ENCODE results near the gene ZFYVE27. TPM values are rescaled to one million over a fixed set of nuclear protein-coding genes. Genes with fewer than 3 reads are reported as not detected.

ZFYVE27 gene
- total and polyA plus RNA-seq, 2 of the 4 experiments (the other 2 are of a cell fraction), result 13.1 to 22.2 TPM

DNA sequence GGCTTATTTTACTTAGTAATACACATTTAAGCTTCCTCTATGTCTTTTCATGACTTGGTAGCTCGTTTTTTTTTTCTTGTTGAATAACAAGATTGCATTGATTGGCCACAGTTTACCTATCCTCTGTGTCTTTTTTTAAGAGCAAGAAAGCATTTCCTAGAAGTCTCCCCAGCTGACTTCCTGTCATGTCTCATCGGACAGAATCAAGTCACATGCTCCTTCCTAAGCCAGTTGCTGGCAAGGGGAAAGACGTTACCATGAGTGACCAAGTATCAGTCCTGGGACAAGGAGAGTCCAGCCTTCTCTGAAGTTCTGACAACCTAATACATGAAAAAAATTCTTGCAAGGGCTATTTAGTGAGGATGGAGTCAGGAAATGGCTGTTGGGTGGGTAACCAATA is 59.7 kb downstream of the ZFYVE27 start:
- no peak for TF ChIP-seq CEBPB (IDR thresholded peaks at IDR 0.05; ENCODE audit: low read depth, low read length)
- TF ChIP-seq MAZ (IDR thresholded peaks at IDR 0.05; ENCODE audit: borderline replicate concordance, low read depth, low read length), result no peak
- TF ChIP-seq RAD21 (IDR thresholded peaks at IDR 0.05; ENCODE audit: low read length), result no peak
- TF ChIP-seq, protein P1, sequence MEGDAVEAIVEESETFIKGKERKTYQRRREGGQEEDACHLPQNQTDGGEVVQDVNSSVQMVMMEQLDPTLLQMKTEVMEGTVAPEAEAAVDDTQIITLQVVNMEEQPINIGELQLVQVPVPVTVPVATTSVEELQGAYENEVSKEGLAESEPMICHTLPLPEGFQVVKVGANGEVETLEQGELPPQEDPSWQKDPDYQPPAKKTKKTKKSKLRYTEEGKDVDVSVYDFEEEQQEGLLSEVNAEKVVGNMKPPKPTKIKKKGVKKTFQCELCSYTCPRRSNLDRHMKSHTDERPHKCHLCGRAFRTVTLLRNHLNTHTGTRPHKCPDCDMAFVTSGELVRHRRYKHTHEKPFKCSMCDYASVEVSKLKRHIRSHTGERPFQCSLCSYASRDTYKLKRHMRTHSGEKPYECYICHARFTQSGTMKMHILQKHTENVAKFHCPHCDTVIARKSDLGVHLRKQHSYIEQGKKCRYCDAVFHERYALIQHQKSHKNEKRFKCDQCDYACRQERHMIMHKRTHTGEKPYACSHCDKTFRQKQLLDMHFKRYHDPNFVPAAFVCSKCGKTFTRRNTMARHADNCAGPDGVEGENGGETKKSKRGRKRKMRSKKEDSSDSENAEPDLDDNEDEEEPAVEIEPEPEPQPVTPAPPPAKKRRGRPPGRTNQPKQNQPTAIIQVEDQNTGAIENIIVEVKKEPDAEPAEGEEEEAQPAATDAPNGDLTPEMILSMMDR (conservative IDR thresholded peaks at IDR 0.05; ENCODE audit: low read depth, low read length), result no peak
- TF ChIP-seq RCOR1 (IDR thresholded peaks at IDR 0.05; ENCODE audit: insufficient replicate concordance, low read length), result no peak
- no peak for TF ChIP-seq RFX5 (IDR thresholded peaks at IDR 0.05; ENCODE audit: low read depth, low read length)
- TF ChIP-seq NFE2L2 (IDR thresholded peaks at IDR 0.05; ENCODE audit: low read depth, low read length), result no peak
- TF ChIP-seq POLR2A (IDR thresholded peaks at IDR 0.05; ENCODE audit: low read depth, low read length), result no peak
- no peak for TF ChIP-seq BHLHE40 (IDR thresholded peaks at IDR 0.05; ENCODE audit: low read depth, low read length)
- TF ChIP-seq, protein P2, sequence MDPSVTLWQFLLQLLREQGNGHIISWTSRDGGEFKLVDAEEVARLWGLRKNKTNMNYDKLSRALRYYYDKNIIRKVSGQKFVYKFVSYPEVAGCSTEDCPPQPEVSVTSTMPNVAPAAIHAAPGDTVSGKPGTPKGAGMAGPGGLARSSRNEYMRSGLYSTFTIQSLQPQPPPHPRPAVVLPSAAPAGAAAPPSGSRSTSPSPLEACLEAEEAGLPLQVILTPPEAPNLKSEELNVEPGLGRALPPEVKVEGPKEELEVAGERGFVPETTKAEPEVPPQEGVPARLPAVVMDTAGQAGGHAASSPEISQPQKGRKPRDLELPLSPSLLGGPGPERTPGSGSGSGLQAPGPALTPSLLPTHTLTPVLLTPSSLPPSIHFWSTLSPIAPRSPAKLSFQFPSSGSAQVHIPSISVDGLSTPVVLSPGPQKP (IDR thresholded peaks at IDR 0.05; ENCODE audit: borderline replicate concordance, low read depth, low read length), result no peak
- TF ChIP-seq FOS (IDR thresholded peaks at IDR 0.05; ENCODE audit: low read depth, low read length), result no peak
- Histone ChIP-seq H3K4ac (ENCODE audit: low read depth, low read length) (no peak overlapping the region), H4K5ac (ENCODE audit: low read depth, low read length) (no peak overlapping the region), H4K20me1 (ENCODE audit: insufficient read depth, low read length) (no peaks in the 10 kb centered on the region), H3K4me1 (ENCODE audit: control insufficient read depth, insufficient read depth, low read length) (no peaks in the 10 kb centered on the region), H3K27me3 (ENCODE audit: control insufficient read depth, insufficient read depth, low read length) (peaks cover 13% of the 10 kb centered on the region), H3K9ac (ENCODE audit: low read depth, low read length) (no peak overlapping the region), H3K79me1 (ENCODE audit: low read depth in 1 of 2, low read length in 2 of 2) (no peaks in the 10 kb centered on the region), H3K9me1 (ENCODE audit: insufficient read depth, low read length) (no peaks in the 10 kb centered on the region), H3K14ac (replicated peaks; ENCODE audit: low read depth, low read length) (no peak overlapping the region), H2AK9ac (replicated peaks; ENCODE audit: low read depth, low read length, poor library complexity) (no peak overlapping the region), H3K9me3 (ENCODE audit: control insufficient read depth, insufficient read depth, low read length) (peaks cover 3% of the 10 kb centered on the region; the same call in 1 of the 2 replicates), H3K23ac (ENCODE audit: low read depth, low read length) (no peak overlapping the region), H4K8ac (ENCODE audit: low read depth in 2 of 2, low read length in 2 of 2) (no peak overlapping the region), H2BK15ac (ENCODE audit: low read depth, low read length) (no peak overlapping the region), H2BK20ac (ENCODE audit: low read depth, low read length) (no peak overlapping the region), H3K4me2 (ENCODE audit: low read depth, low read length) (no peak overlapping the region), H2AK5ac (ENCODE audit: low read depth, low read length) (no peak overlapping the region), H2BK5ac (ENCODE audit: low read depth, low read length, poor library complexity, severe bottlenecking) (no peak overlapping the region), H2AFZ (replicated peaks; ENCODE audit: low read length, poor library complexity) (no peak overlapping the region), H2BK120ac (ENCODE audit: low read depth, low read length) (no peak overlapping the region), H4K91ac (ENCODE audit: insufficient read depth, low read depth, low read length) (no peak overlapping the region), H3K27ac (ENCODE audit: insufficient read depth, low read length) (no peak overlapping the region), H3K56ac (ENCODE audit: extremely low read depth, insufficient read depth, low read length) (no peak overlapping the region), H3K36me3 (ENCODE audit: control insufficient read depth, insufficient read depth, low read length) (no peaks in the 10 kb centered on the region), H3K18ac (ENCODE audit: low read depth, low read length) (no peak overlapping the region), H3K4me3 (ENCODE audit: insufficient read depth, low read depth, low read length) (no peak overlapping the region)
- ChIA-PET POLR2A (ENCODE audit: unreplicated experiment) (interaction anchor here (0.5 kb wide), 1 partner anchor 614 kb away, joined by 4 read pairs; no protein-coding TSS in a partner anchor), CTCF (no interaction called here)
- dilution Hi-C loops (cut with HindIII; ENCODE audit: low sequenced_read_pairs, unreplicated experiment) (no loop called here), in situ Hi-C loops (cut with MboI; ENCODE audit: low sequenced_read_pairs) (loop anchor here (25.0 kb wide), 1 partner anchor 241 kb away; the partner anchor contains the start of gene CRTAC1), intact Hi-C loops (cut with micrococcal nuclease) (no loop called here)
- ATAC-seq (ENCODE audit: low read depth) (no peak), DNase-seq (no peak)
- BruUV-seq (replicated peaks), result no TSS peak
- no CpG with 5 or more reads among the region's 3 CpGs for WGBS, 2 experiments (ENCODE audit: extremely low coverage in 2 of 2, insufficient read length in 1 of 2)

All from IMR-90 (cell line).